Mesenchymal stem cell (in vitro differentiated cells and primary cell): ENCODE data around the gene GRID2.
"Not testable (repeated sequence)": the region's sequence is repeated elsewhere in the genome, so short reads cannot be mapped to it uniquely, and the experiment has no call there.

ENCODE experiments used
- DNase-seq: peaks from one replicate; pipeline ENCODE4 v3.0.0-alpha.2; 2013
- H2AFZ ChIP-seq: one replicate; pipeline ENCODE4 v1.6.1; 2013; ENCODE audit warnings: low read depth, mild to moderate bottlenecking, control low read depth, inconsistent platforms, low read length, moderate library complexity
- H2AK5ac ChIP-seq: 2 replicates; pipeline ENCODE4 v1.6.1; 2013; ENCODE audit warnings: low read length, moderate library complexity, mild to moderate bottlenecking, inconsistent platforms; ENCODE audit not compliant: severe bottlenecking
- H2BK120ac ChIP-seq: one replicate; pipeline ENCODE4 v1.6.1; 2013; ENCODE audit warnings: low read depth, mild to moderate bottlenecking, inconsistent platforms, low read length, moderate library complexity
- H2BK12ac ChIP-seq, 2 experiments: one replicate each; pipeline ENCODE4 v1.6.1; 2013; ENCODE audit warnings: inconsistent platforms in 2 of 2, low read length in 2 of 2, mild to moderate bottlenecking in 2 of 2, moderate library complexity in 2 of 2, control low read depth in 1 of 2
- H2BK15ac ChIP-seq: one replicate; pipeline ENCODE4 v1.6.1; 2013; ENCODE audit warnings: mild to moderate bottlenecking, low read depth, inconsistent platforms; ENCODE audit not compliant: poor library complexity, severe bottlenecking
- H2BK5ac ChIP-seq: 2 replicates; pipeline ENCODE4 v1.6.1; 2013; ENCODE audit warnings: low read depth, mild to moderate bottlenecking, low read length, control low read depth, inconsistent platforms; ENCODE audit not compliant: poor library complexity, severe bottlenecking
- H3K14ac ChIP-seq, 2 experiments: one replicate each; pipeline ENCODE4 v1.6.1; 2013; ENCODE audit warnings: inconsistent platforms in 2 of 2, low read length in 2 of 2, control low read depth in 1 of 2, mild to moderate bottlenecking in 1 of 2, moderate library complexity in 1 of 2
- H3K18ac ChIP-seq, 2 experiments: one replicate each; pipeline ENCODE4 v1.6.1; 2013; ENCODE audit warnings: inconsistent platforms in 2 of 2, low read length in 2 of 2, control low read depth in 1 of 2, low read depth in 1 of 2, mild to moderate bottlenecking in 1 of 2
- H3K23ac ChIP-seq, 2 experiments: one replicate each; pipeline ENCODE4 v1.6.1; 2013; ENCODE audit warnings: inconsistent platforms in 2 of 2, low read length in 2 of 2, mild to moderate bottlenecking in 2 of 2, moderate library complexity in 2 of 2, control low read depth in 1 of 2
- H3K27ac ChIP-seq: 2 replicates; pipeline ENCODE4 v1.5.1; 2013; ENCODE audit warnings: mild to moderate bottlenecking, moderate library complexity, low read length, control low read depth, inconsistent platforms; ENCODE audit not compliant: poor library complexity, severe bottlenecking
- H3K27me3 ChIP-seq, 2 experiments: 2 replicates each; pipeline versions ENCODE4 v1.6.1 to v1.7.0; 2013; ENCODE audit warnings: low read length in 2 of 2, mild to moderate bottlenecking in 2 of 2, moderate library complexity in 2 of 2, control low read depth in 1 of 2, inconsistent platforms in 1 of 2; ENCODE audit not compliant: control insufficient read depth in 1 of 2, insufficient read depth in 1 of 2
- H3K36me3 ChIP-seq, 2 experiments: 2 replicates each; pipeline versions ENCODE4 v1.6.1 to v1.7.0; 2013; ENCODE audit warnings: low read length in 2 of 2, control low read depth in 1 of 2, inconsistent platforms in 1 of 2, low read depth in 1 of 2, mild to moderate bottlenecking in 1 of 2; ENCODE audit not compliant: insufficient read depth in 2 of 2, control insufficient read depth in 1 of 2
- H3K4ac ChIP-seq, 2 experiments: one replicate each; pipeline ENCODE4 v1.6.1; 2013; ENCODE audit warnings: inconsistent platforms in 2 of 2, low read length in 2 of 2, mild to moderate bottlenecking in 2 of 2, moderate library complexity in 2 of 2, control low read depth in 1 of 2, low read depth in 1 of 2
- H3K4me1 ChIP-seq: 2 replicates; pipeline ENCODE4 v1.6.1; 2013; ENCODE audit warnings: low read depth, low read length, control low read depth; ENCODE audit not compliant: control insufficient read depth, insufficient read depth
- H3K4me2 ChIP-seq: 2 replicates; pipeline ENCODE4 v1.6.1; 2013; ENCODE audit warnings: low read length, mild to moderate bottlenecking, inconsistent platforms; ENCODE audit not compliant: poor library complexity, severe bottlenecking
- H3K4me3 ChIP-seq, 2 experiments: 2 replicates each; pipeline versions ENCODE4 v1.5.1 to v1.7.0; 2013; ENCODE audit warnings: low read length in 2 of 2, mild to moderate bottlenecking in 2 of 2, control low read depth in 1 of 2, low read depth in 1 of 2; ENCODE audit not compliant: insufficient read depth in 1 of 2
- H3K79me1 ChIP-seq: replicated peaks from 2 replicates; pipeline ENCODE4 v1.6.1; 2013; ENCODE audit warnings: mild to moderate bottlenecking, control low read depth, low read length, inconsistent platforms; ENCODE audit not compliant: poor library complexity, severe bottlenecking
- H3K9ac ChIP-seq: 2 replicates; pipeline ENCODE4 v1.7.0; 2013; ENCODE audit warnings: mild to moderate bottlenecking, low read length, moderate library complexity
- H3K9me3 ChIP-seq: 2 replicates; pipeline ENCODE4 v1.7.0; 2013; ENCODE audit warnings: mild to moderate bottlenecking, low read length; ENCODE audit not compliant: control insufficient read depth
- H4K8ac ChIP-seq: one replicate; pipeline ENCODE4 v1.6.1; 2013; ENCODE audit warnings: inconsistent platforms, mild to moderate bottlenecking, low read length, moderate library complexity
- H4K91ac ChIP-seq: one replicate; pipeline ENCODE4 v1.6.1; 2013; ENCODE audit warnings: mild to moderate bottlenecking, low read length, inconsistent platforms
- WGBS: methylation state at CpG from one replicate; pipeline ENCODE4 v1.1.7; 2013; ENCODE audit warnings: mixed read lengths; 5-methylcytosine and 5-hydroxymethylcytosine counted together

GRID2 gene

DNA sequence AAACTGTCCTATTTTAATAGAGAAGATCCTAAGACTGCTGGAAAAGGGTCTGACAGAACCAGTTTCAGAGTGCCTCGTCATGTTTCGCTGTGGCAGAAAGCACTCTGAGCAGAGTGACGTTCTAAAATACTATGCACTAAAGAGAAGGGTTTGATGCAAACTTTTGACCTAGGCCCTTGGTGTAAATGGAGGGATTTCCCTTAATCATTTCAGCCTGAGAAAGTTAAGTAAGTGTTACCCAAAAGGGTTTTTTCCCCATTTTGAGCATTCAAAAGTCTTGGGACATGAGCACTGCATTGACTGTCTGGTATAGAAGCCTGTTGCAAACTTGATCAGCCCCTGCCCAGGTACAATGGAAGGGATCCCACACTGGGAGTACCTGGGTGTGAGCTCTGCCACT, 1367.3 kb downstream of the GRID2 start:
- Histone ChIP-seq H2BK5ac (no peak overlapping the region), H3K9ac (no peak overlapping the region), H3K4me1 (no peaks in the 10 kb centered on the region), H3K4me2 (no peak overlapping the region), H3K23ac (no peak overlapping the region), H3K9me3 (no peaks in the 10 kb centered on the region), H3K79me1 (no peaks in the 10 kb centered on the region), H3K18ac (no peak overlapping the region), H3K36me3 (no peaks in the 10 kb centered on the region), H4K8ac (no peak overlapping the region), H3K4ac (no peak overlapping the region), H3K14ac (no peak overlapping the region), H4K91ac (no peak overlapping the region), H3K27ac (no peak overlapping the region), H2AK5ac (no peak overlapping the region), H2BK12ac (no peak overlapping the region), H2BK120ac (no peak overlapping the region), H3K27me3 (no peaks in the 10 kb centered on the region), H3K4me3 (no peak overlapping the region), H2BK15ac (no peak overlapping the region), H2AFZ (no peak overlapping the region)
- 94% methylated on average over 3 of the region's 3 CpGs for WGBS
- no peak for DNase-seq

DNA sequence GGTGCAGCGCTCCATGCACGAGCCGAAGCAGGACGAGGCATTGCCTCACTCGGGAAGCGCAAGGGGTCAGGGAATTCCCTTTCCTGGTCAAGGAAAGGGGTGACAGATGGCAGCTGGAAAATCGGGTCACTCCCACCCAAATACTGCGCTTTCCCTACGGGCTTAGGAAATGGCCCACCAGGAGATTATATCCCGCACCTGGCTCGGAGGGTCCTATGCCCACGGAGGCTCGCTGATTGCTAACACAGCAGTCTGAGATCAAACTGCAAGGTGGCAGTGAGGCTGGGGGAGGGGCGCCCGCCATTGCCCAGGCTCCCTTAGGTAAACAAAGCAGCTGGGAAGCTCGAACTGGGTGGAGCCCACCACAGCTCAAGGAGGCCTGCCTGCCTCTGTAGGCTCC, 1373.2 kb downstream of the GRID2 start:
- not testable (repeated sequence) for H3K14ac ChIP-seq, H2AK5ac ChIP-seq, H3K9ac ChIP-seq, H3K27ac ChIP-seq, H3K36me3 ChIP-seq, DNase-seq, H3K4ac ChIP-seq, H3K9me3 ChIP-seq, H2BK15ac ChIP-seq, H4K91ac ChIP-seq, H2BK5ac ChIP-seq, H3K18ac ChIP-seq, H3K27me3 ChIP-seq, H3K79me1 ChIP-seq, H3K4me3 ChIP-seq, H2BK12ac ChIP-seq, H2BK120ac ChIP-seq, H3K4me2 ChIP-seq, H3K23ac ChIP-seq, H3K4me1 ChIP-seq, H4K8ac ChIP-seq, H2AFZ ChIP-seq
- 89% methylated on average over 12 of the region's 16 CpGs for WGBS

DNA sequence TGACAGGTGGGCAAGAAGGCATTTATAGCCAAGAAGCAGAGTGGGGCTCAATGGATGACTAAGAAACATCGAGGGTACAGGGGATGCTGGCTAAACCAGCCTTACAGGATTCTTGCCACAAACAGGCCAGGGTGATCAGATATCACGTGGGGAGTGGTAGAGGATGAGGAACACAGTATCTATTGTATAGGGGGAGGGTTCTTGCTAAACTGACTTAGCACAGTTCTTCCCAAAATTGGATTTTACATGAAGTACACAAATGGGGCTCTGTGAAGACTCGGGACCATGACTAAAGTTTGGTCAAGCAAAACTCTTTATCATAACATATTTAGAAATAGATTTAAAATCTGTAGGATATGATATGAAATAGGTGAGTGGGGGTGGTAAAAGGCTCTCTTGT, 1380.8 kb downstream of the GRID2 start:
- Histone ChIP-seq H3K4me3 (no peak overlapping the region), H2BK120ac (no peak overlapping the region), H2BK12ac (no peak overlapping the region), H2BK5ac (no peak overlapping the region), H3K4me1 (no peaks in the 10 kb centered on the region), H4K8ac (no peak overlapping the region), H3K4ac (no peak overlapping the region), H3K9me3 (no peaks in the 10 kb centered on the region), H2AFZ (no peak overlapping the region), H3K23ac (no peak overlapping the region), H3K18ac (no peak overlapping the region), H4K91ac (no peak overlapping the region), H3K9ac (no peak overlapping the region), H3K14ac (no peak overlapping the region), H2AK5ac (no peak overlapping the region), H3K27me3 (no peaks in the 10 kb centered on the region), H3K79me1 (no peaks in the 10 kb centered on the region), H3K4me2 (no peak overlapping the region), H2BK15ac (no peak overlapping the region), H3K36me3 (no peaks in the 10 kb centered on the region), H3K27ac (no peak overlapping the region)
- no peak for DNase-seq
- WGBS = 28% methylated on average over 2 of the region's 3 CpGs

DNA sequence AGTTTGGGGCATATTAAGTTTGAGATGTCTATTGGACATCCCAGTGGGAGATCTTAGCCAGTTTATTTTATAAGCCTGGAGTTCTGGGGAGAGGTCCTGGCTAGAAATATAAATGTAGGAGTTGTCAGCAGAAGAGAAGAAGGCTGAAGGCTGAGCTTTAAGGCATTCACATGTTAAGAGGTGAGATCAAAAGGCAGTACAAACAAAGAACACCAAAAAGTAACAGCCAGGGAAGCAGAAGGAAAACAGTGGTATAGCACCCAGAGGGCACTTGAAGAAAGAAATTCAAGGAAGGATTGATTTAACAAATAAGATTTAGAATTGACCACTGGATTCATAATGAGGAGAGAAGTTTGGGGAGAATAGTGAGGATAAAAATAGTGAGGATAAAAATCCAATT, 1383.5 kb downstream of the GRID2 start:
- H3K18ac ChIP-seq = no peak overlapping the region
- no peaks in the 10 kb centered on the region for H3K36me3 ChIP-seq
- H4K91ac ChIP-seq = no peak overlapping the region
- no peak overlapping the region for H2AFZ ChIP-seq
- no peak overlapping the region for H2AK5ac ChIP-seq
- DNase-seq = no peak
- no peak overlapping the region for H3K14ac ChIP-seq
- H3K9me3 ChIP-seq = no peaks in the 10 kb centered on the region
- no peaks in the 10 kb centered on the region for H3K4me1 ChIP-seq
- no peak overlapping the region for H3K9ac ChIP-seq
- H2BK12ac ChIP-seq = no peak overlapping the region
- no peak overlapping the region for H2BK15ac ChIP-seq
- no peaks in the 10 kb centered on the region for H3K79me1 ChIP-seq
- no peak overlapping the region for H3K23ac ChIP-seq
- H4K8ac ChIP-seq = no peak overlapping the region
- no peak overlapping the region for H3K4me3 ChIP-seq
- no peak overlapping the region for H3K27ac ChIP-seq
- no peak overlapping the region for H3K4ac ChIP-seq
- H3K27me3 ChIP-seq = no peaks in the 10 kb centered on the region
- H2BK5ac ChIP-seq = no peak overlapping the region
- H3K4me2 ChIP-seq = no peak overlapping the region
- H2BK120ac ChIP-seq = no peak overlapping the region
